Omental fat pad (tissue), 4 donors: ENCODE results near the gene MAP2K1. TPM values are rescaled to one million over a fixed set of nuclear protein-coding genes. Genes with fewer than 3 reads are reported as not detected.

Experiments
- ATAC-seq: fragments of 150-250 bp; one replicate; pipeline ENCODE4 v1.9.1; 2016; ENCODE audit warnings: mild to moderate bottlenecking, moderate library complexity; ENCODE audit not compliant: low FRiP score
- DNase-seq: peaks from one replicate; pipeline ENCODE4 v3.0.0-alpha.2; 2019; ENCODE audit warnings: low spot score
- CTCF ChIP-seq, 3 donors: fragments of 450-650 bp; IDR thresholded peaks; one replicate each; pipeline ENCODE4 v1.5.1; 2016 to 2017; ENCODE audit warnings: antibody characterized with exemption in 3 of 3, mild to moderate bottlenecking in 3 of 3, moderate library complexity in 2 of 3
- total RNA-seq, 4 donors: library from RNA; depleted of rRNA; stranded (reverse); fragments of >200 nt; gene quantifications; one replicate each; pipeline ENCODE4 v1.1.0, GENCODE V29; 2016

Gene MAP2K1
- total RNA-seq, 4 donors from 2014 or later, result 49.3 to 63.2 (median 59.6) TPM

- no peak for TF ChIP-seq CTCF (IDR thresholded peaks at IDR 0.05)
- ATAC-seq (no peak), DNase-seq (no peak)
These were observed 39.1 kb downstream of the MAP2K1 start for GRCh38 chr15:66425837-66426236.

GRCh38 chr15:66429117-66429516 is 42.4 kb downstream of the MAP2K1 start:
- DNase-seq (no peak), ATAC-seq (no peak)
- no peak for TF ChIP-seq CTCF (IDR thresholded peaks at IDR 0.05)

- no peak for DNase-seq
- no peak for TF ChIP-seq CTCF (IDR thresholded peaks at IDR 0.05)
- no peak for ATAC-seq
These were observed 42.8 kb downstream of the MAP2K1 start for GRCh38 chr15:66429546-66429945.

- ATAC-seq, result no peak
- no peak for DNase-seq
- TF ChIP-seq CTCF (IDR thresholded peaks at IDR 0.05), result no peak
These were observed 44.0 kb downstream of the MAP2K1 start for GRCh38 chr15:66430627-66431255.

GRCh38 chr15:66433726-66434125 is 47.0 kb downstream of the MAP2K1 start:
- no peak for TF ChIP-seq CTCF (IDR thresholded peaks at IDR 0.05)
- DNase-seq (no peak), ATAC-seq (no peak)

- DNase-seq (no peak), ATAC-seq (no peak)
- no peak for TF ChIP-seq CTCF (IDR thresholded peaks at IDR 0.05)
These were observed 53.8 kb downstream of the MAP2K1 start for GRCh38 chr15:66440501-66440900.

GRCh38 chr15:66452420-66452819 is 65.7 kb downstream of the MAP2K1 start:
- TF ChIP-seq CTCF (IDR thresholded peaks at IDR 0.05), result no peak
- ATAC-seq (no peak), DNase-seq (no peak)
